ENCODE data around the gene VWC2L.

VWC2L gene

GRCh38 chr2:214471382-214471781 is 60.5 kb downstream of the VWC2L start:
- no peak for FAIRE-seq

GRCh38 chr2:214471990-214472389 is 61.1 kb downstream of the VWC2L start:
- FAIRE-seq = no peak

GRCh38 chr2:214477305-214477704 is 66.5 kb downstream of the VWC2L start:
- no peak for FAIRE-seq

GRCh38 chr2:214481204-214481603 is 70.3 kb downstream of the VWC2L start:
- peak; percentile 33 for FAIRE-seq

- no peak for FAIRE-seq
Observed at GRCh38 chr2:214482728-214483127, 71.9 kb downstream of the VWC2L start.

GRCh38 chr2:214484239-214484638 is 73.4 kb downstream of the VWC2L start:
- FAIRE-seq = no peak

GRCh38 chr2:214484701-214485100 is 73.8 kb downstream of the VWC2L start:
- FAIRE-seq = no peak

- no peak for FAIRE-seq
Observed at GRCh38 chr2:214489181-214489580, 78.3 kb downstream of the VWC2L start.

- no peak for FAIRE-seq
Observed at GRCh38 chr2:214489702-214490101, 78.8 kb downstream of the VWC2L start.

GRCh38 chr2:214492152-214492551 is 81.3 kb downstream of the VWC2L start:
- no peak for FAIRE-seq

GRCh38 chr2:214492608-214493007 is 81.8 kb downstream of the VWC2L start:
- no peak for FAIRE-seq

GRCh38 chr2:214497489-214497888 is 86.6 kb downstream of the VWC2L start:
- no peak for FAIRE-seq

GRCh38 chr2:214503568-214503967 is 92.7 kb downstream of the VWC2L start:
- FAIRE-seq = no peak

GRCh38 chr2:214504599-214505376 is 93.9 kb downstream of the VWC2L start:
- no peak for FAIRE-seq

GRCh38 chr2:214507032-214507431 is 96.2 kb downstream of the VWC2L start:
- FAIRE-seq = no peak

- FAIRE-seq = no peak
Observed at GRCh38 chr2:214514704-214515103, 103.8 kb downstream of the VWC2L start.

- FAIRE-seq = no peak
Observed at GRCh38 chr2:214515111-214515510, 104.3 kb downstream of the VWC2L start.

- no peak for FAIRE-seq
Observed at GRCh38 chr2:214519258-214519818, 108.5 kb downstream of the VWC2L start.

GRCh38 chr2:214529021-214529420 is 118.2 kb downstream of the VWC2L start:
- no peak for FAIRE-seq

GRCh38 chr2:214529514-214529913 is 118.7 kb downstream of the VWC2L start:
- no peak for FAIRE-seq

- no peak for FAIRE-seq
Observed at GRCh38 chr2:214533541-214533940, 122.7 kb downstream of the VWC2L start.

- FAIRE-seq = no peak
Observed at GRCh38 chr2:214536625-214537024, 125.8 kb downstream of the VWC2L start.

GRCh38 chr2:214537929-214538328 is 127.1 kb downstream of the VWC2L start:
- FAIRE-seq = no peak

- FAIRE-seq = no peak
Observed at GRCh38 chr2:214542295-214542694, 131.4 kb downstream of the VWC2L start.

GRCh38 chr2:214542866-214543265 is 132.0 kb downstream of the VWC2L start:
- FAIRE-seq = no peak
